ENCODE results near the gene PSMB11.

Gene PSMB11

DNA sequence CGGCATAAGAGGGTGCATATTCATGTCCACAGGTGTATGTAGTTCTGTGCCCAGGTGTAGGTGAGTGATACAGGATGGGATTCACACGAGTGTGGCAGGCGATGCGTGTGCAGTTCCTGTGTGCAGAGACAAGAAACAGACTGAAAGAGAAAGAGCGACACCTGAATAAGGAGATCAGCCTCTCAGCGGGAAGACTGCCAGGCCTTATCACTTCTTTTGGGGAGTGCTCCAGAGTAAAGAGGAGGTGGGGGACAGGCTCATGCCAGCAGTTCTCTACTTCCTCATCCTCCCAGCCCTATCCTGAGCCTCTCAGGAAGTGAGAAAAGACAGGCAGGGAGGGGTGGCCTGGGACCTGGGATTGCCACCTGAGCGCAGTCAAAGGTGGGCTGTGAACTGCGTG is 2.8 kb downstream of the PSMB11 start:
- DNase-seq: no peak

DNA sequence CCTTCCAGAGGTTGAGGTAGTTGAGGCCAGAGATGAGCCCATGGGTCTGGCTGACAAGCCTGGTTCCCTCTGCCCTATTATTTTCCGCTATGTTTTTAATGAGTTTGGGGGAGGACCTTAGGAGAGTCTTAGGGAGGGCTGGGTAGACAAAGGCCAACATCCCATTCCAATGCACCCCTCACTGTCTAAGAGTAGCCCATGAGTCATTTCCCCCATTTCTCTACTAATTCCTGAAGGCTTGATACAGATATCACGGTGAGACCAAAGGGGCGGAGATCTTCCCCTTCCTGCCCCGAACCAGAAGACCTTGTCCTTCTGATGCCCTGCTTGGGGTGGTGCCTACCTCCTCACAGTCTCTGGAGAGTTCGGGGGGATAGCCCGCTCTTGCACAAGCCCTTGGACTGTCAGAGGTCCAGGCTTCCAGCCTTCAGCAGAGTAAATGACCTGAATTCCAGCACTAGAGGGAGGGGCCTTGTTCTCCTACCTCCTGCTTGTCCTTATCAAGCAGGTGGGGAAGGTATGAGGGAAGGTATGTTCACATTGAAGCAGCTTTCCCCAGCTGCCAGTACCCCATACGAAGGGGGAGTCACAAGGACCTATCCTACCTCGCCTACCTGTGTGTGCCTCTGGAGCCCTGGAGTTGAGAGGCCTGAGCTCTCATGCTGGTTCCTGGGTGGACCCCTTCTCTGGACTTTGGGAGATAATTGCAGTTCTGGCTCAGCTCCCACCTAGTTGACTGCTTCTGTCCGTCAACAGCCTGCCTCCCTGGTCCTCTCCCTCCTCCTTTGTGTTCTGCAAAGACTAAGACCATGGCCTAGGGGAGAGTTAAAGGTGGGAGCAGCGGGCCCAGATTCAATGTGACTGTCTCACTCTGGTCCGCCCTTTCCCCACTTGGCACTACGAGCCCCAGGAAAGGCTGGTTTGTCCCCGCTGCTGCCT is 3.7 kb downstream of the PSMB11 start:
- no peak for DNase-seq

- DNase-seq: no peak
These were observed 5.1 kb downstream of the PSMB11 start for GRCh38 chr14:23047034-23047634.

GRCh38 chr14:23047751-23048693 is 6.0 kb downstream of the PSMB11 start:
- DNase-seq: no peak

GRCh38 chr14:23049011-23049410 is 7.0 kb downstream of the PSMB11 start:
- no peak for DNase-seq

GRCh38 chr14:23051141-23052057 is 9.4 kb downstream of the PSMB11 start:
- no peak for DNase-seq

DNA sequence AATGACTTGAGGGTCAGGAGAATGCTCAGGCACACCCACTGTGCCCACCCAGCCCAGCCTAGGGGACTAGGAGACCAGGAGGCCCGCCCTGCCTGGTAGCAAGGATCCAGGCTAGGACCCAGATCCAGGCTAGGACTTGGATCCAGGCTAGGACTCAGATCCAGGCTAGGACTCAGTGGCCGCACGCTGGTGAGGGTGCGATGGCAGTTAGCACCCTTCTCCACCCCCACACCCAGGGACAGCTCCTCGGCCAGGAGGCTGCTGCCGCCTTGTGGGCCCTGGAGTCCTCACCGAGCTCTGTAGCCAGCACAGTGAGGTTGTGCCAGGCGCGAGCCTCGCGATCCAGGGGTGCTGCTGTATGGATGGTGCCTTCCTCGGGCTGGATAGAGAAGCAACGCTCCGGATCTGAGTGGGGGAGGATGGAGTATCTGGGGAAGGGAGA is 10.2 kb downstream of the PSMB11 start:
- no peak for DNase-seq

- no peak for DNase-seq
These were observed 10.7 kb downstream of the PSMB11 start for GRCh38 chr14:23052671-23053070.

DNA sequence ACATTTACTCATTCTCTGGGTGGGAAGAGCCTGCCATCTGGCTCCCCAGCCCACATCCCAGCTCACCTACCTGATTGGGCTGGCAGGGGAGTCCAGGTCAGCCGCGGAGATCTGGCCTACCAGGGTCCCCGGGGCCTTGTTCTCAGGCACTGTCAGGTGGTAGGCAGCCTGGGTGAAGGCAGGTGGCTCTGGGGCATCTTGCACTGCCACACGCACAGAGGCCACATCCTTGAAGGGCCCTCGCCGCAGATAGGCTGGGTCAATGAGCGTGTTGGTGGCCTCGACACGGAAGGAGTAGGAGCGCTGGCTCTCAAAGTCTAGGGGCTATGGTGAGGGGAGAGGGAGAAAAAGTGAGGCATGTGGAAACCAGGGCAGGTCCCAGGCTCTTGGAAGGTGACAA is 11.4 kb downstream of the PSMB11 start:
- DNase-seq: no peak

- DNase-seq: no peak
These were observed 12.2 kb downstream of the PSMB11 start for GRCh38 chr14:23054000-23054811.

GRCh38 chr14:23055147-23055550 is 13.1 kb downstream of the PSMB11 start:
- DNase-seq: no peak

DNA sequence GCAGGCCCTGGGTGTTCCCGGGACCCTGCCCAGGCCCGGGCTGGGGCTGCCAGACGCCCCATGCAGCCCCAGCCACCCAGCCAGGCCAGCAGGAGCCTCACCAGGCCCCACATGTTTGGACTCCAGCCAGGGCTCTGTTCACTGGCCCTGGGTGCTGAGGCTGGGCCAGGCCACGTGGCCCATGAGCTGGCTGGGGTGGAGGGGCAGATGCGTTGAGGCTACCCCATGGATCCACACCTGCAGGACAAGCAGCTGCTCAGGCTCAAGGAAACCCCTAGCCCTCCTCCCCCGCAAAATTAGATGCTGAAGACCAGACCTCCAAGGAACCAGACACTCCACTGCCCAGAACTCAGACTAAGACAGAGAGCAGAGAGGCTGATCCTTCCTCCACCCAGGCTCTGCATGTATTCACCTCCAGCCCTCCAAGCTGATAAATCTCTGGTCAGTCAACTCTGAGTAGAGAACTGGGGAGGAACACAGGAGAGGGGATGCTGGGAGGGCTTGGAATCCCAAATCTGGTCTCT is 13.7 kb downstream of the PSMB11 start:
- DNase-seq: no peak

DNA sequence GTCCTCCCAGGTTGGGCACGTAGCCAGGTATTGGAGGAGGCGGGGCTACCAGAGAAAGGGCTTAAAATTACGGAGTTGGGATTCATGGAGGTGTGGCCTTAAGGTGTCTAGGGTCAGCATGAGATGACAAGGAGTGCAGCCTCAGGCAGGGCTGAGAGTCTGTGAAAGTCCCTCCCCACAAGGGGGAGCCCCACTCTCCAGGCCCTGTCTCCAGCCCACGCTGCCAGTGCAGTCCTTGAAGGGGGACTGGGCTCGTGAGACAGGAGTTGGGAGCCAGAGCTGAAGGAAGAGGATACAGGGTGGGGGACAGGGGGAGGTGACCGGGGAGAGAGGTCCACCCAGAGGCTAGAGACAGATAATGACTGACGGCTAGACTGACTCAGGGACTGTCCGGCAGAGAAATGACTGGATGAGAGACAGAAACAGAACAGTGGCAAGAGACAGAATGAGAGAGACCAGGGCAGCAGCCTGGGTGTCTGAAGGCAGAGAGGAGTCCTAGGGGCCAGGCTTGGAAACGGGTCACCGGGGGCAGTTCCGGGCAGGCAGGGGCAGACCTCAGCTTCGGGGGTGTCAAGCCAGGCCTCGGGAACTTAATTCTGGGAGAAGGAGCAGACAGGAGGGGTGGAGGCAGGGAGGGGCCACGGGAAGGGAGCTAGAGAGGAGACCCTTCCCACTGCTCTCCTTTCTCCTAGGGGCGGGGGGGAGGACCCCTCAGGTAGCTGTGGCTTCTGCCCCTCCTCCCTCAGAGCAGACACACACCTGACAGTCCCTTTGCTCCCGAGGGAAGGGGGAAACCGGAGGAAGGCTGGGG is 14.3 kb downstream of the PSMB11 start:
- no peak for DNase-seq

DNA sequence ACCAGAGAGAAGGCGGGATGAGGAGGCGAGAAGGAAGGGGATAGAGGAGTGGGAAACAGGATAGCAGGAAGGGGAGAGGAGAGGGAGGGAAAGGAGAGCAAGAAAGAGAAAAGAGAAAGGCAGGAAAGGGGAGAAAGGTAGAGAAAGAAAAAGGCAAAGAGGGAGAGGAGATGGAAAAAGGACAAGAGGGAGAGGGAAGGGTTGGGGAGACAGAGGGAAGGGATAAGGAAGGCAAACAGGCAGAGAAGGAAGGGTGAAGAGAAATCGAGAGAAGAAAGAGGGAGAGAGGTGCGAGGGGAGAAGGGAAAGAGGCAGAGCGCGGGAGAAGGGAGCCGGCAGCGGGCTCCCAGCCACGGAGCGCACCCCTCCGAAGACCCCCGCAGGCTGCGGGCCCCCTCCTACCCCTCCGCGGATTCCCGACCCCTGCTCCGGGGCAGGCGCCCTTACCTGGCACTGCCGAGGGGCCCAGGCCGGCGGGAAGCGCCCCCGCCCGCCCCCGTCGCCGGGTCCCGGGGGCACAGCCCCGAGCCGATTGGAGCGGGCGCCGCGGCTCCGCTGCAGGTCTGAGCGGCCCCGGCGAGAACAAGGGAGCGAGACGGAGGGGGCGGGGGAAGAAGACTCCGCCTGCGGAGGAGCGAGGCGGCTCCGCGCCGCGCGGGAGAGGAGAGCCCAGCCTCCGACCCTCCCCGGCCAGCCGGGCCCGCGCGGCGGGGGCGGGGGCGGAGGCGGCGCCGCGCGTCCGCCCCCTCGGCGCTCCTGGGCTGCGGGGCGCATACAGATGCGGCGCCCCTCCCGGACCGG is 15.1 kb downstream of the PSMB11 start, which contains the start of gene CDH24:
Gene CDH24, minus strand, starts transcription at position 565 of the 801 bp plus-strand sequence. CDS start 1,787 bp downstream, outside the sequence.
- DNase-seq: no peak

- no peak for DNase-seq
These were observed 16.0 kb downstream of the PSMB11 start for GRCh38 chr14:23057757-23058653.

GRCh38 chr14:23058654-23059504 is 16.9 kb downstream of the PSMB11 start:
- no peak for DNase-seq

All from NK-92 treated with Interleukin-12 subunit alpha and Interleukin-12 subunit beta, amount 100 ng/mL, for 24 hours (cell line).